HG03060 (cell line): ENCODE measurements around the gene CRABP1.
"Not testable (repeated sequence)": the region's sequence is repeated elsewhere in the genome, so short reads cannot be mapped to it uniquely, and the experiment has no call there.

Source experiments
- ATAC-seq: cut with Tn5 transposase; IDR thresholded peaks from one replicate; pipeline ENCODE4 v1.9.1; 2021; ENCODE audit warnings: low read depth, moderate number of reproducible peaks; ENCODE audit not compliant: unreplicated experiment

Gene CRABP1

DNA sequence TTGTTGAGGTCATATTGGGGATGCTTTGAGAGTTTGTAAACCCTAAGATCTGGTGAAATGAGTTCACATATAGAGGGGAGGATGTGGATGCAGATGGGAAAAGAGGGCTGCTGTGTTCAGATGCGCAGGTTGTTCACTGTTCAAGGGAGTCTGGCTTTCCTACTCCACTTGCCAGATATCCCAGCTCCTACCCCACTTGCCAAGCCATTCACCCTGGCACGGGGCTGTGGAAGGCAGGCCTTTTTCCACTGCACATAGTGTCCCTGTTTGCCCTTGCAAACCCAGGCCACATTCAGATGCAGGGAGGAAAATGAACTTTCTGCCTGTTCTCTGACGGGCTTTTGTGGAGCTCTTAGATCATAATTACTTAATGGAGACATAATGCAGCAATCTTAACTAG, 29.0 kb downstream of the CRABP1 start:
- ATAC-seq = no peak

DNA sequence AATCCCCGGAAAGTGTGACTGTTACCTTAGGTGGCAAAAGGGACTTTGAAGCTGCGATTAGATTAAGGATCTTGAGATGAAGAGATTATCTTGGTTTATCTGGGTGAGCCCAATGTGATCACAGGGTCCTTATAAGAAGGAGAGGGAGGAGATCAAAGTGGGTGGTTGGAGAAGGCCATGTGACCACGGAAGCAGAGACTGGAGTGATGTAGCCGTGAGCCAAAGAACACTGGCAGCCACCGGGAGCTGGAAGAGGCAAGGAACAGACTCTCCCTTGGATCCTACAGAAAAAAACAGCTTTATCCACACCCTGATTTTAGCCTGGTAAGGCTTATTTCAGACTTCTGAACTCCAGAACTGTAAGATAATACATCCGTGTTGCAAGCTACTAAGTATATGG, 29.9 kb downstream of the CRABP1 start:
- no peak for ATAC-seq

GRCh38 chr15:78372880-78373279, 32.7 kb downstream of the CRABP1 start:
- ATAC-seq = no peak

GRCh38 chr15:78374436-78375393, 34.6 kb downstream of the CRABP1 start:
- ATAC-seq = no peak

- ATAC-seq = not testable (repeated sequence)
These were observed 40.0 kb downstream of the CRABP1 start for GRCh38 chr15:78380143-78380542.

DNA sequence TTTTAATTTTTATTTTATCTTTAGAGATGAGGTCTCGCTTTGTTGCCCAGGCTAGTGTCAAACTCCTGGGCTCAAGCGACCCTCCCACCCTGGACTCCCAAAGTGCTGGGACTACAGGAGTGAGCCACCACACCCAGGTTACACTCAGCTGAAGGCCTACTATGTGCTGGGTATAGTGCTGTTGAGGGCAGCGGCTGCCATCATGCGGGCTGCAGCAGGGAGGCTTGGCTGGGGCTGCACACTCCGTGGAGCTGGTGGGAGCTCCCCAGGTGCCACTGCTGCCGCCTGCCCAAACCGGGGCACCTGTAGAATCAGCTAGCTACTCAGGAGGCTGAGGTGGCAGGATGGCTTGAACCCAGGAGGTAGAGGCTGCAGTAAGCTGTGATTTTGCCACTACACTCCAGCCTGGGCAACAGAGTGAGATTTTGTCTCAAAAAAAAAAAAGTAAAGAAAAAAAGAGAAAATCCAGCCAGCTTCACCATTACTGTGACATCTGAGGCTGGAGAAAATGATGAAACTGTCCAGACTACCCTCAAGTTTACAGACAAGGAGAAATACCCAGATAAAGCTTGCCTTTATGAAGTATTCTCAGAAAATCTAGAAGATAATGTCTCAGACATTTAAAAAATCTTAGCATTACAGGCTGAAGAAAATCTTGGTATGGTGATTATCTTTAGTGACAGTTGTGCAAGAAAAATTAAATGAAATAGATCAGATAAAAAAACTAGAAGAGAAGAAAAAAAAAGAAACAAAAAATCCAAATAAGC, 42.1 kb downstream of the CRABP1 start:
- ATAC-seq = no peak

DNA sequence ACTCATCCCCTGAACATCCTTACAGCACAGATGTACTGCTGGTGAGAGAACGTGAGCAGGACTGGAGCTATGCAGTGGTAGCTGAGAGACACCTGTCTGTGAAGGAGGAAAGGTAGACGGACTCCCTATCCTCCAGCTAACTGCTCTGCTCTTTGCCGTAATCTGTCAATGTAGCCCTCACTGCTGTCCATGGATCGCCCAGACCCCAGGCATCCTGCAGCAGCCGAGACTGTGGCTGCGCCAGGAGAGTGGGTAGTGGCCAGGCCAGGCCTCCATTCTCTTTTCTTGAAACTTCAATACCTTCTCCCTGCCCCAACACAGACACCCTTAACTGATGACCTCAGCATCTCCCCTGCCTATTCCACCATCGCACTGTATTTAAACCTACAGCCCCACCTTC, 44.5 kb downstream of the CRABP1 start:
- ATAC-seq = no peak

DNA sequence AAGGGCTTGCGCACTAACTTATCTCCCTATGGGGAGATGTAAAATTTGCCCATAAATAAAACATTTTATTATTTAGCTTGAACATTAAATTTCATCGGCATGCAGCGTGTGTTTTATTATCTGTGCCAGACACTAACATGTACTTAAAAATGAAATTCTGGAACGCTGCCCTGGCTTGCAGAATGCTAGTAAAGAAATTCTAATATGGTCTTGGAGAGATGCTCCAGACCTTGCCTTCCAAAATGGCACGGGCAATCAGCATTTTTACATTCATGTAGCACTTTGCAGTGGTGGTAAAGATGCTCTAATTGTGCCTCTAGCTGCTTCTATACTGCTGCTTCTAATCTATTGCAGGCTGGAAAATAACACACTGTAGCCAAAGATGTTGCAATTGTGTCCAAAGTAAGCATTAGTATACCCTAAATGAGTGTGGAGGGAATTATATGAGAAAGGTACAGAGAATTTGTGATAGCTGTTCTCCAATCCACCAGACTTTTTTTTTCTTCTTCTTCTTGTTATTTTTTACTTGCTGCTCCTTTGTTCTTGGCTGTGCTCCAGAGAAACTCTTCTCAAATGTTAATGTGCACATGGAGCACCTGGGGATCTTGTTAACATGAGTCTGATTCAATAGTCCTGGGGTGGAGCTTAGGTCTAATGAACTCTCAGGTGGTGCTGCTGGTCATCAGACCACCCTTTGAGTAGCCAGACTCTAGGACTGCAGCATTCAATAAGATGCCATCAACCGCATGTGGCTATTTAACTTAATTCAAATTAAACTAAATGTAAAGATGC, 47.3 kb downstream of the CRABP1 start:
- ATAC-seq = no peak

DNA sequence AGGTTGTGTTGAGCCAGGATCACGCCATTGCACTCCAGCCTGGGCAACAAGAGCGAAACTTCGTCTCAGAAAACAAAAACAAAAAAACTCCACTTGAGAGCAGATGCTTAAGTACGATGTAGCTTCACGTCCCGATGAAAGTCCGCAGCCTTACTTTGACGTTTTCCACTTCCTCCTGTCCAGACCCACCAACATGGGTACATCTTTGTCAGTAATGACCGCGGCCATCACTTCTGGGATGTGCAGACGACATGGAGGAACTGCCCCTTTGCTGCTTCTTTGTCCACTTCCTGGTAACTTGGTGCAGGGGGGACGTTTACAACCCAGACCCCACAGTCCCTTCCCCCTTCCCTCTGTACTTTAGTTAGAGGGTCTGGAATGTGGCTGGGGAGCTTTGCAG, 48.7 kb downstream of the CRABP1 start:
- ATAC-seq = no peak

GRCh38 chr15:78389322-78389721, 49.2 kb downstream of the CRABP1 start:
- ATAC-seq = no peak

- ATAC-seq = no peak
These were observed 49.6 kb downstream of the CRABP1 start for GRCh38 chr15:78389738-78390137.

GRCh38 chr15:78390242-78390641, 50.1 kb downstream of the CRABP1 start:
- no peak for ATAC-seq

GRCh38 chr15:78390826-78391225, 50.7 kb downstream of the CRABP1 start:
- ATAC-seq = no peak

DNA sequence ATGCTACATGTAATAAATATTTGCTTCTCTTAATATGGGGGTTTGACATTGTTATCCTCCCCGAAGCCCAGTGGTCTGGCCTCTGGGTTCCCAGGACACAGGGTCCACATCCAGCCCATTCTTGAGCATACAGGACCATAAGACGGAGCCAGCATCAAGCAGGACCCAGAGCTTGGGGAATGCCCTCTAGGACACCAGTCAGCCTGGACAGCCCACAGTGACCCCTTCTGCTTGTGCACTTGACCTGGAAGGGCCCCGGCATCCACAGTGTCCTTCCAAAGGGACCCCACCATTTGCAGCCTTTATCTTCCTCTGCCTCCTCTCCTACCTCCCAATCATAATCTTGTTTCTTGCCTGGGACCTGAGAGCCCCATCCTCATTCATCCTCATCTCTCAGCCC, 51.6 kb downstream of the CRABP1 start:
- no peak for ATAC-seq

DNA sequence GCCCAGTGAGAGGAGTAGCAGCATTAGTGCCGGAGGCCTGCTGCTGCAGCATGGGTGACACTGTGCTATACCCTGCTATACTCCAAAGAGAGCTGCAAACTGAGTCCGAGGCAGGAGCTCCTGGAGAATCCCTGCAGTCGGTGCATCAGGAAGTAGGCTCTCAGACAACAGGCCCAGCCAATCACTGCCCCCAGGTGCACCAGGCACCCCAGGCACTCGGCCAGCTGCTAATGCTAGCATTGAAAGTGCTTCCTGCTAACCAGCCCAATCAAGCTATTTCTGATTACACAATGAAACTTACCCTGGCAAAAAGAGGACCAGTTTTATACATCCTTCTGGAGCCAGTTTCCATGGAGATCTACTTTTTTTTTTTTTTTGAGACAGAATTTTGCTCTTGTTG, 52.3 kb downstream of the CRABP1 start:
- no peak for ATAC-seq

GRCh38 chr15:78393137-78393536, 53.0 kb downstream of the CRABP1 start:
- ATAC-seq = no peak

GRCh38 chr15:78394026-78394425, 53.9 kb downstream of the CRABP1 start:
- no peak for ATAC-seq

- ATAC-seq = no peak
These were observed 54.9 kb downstream of the CRABP1 start for GRCh38 chr15:78394981-78395616.

- ATAC-seq = no peak
These were observed 56.1 kb downstream of the CRABP1 start for GRCh38 chr15:78396186-78396814.

- no peak for ATAC-seq
These were observed 56.8 kb downstream of the CRABP1 start for GRCh38 chr15:78396976-78397375.
